ENCODE data around the gene OGDH.

DNA sequence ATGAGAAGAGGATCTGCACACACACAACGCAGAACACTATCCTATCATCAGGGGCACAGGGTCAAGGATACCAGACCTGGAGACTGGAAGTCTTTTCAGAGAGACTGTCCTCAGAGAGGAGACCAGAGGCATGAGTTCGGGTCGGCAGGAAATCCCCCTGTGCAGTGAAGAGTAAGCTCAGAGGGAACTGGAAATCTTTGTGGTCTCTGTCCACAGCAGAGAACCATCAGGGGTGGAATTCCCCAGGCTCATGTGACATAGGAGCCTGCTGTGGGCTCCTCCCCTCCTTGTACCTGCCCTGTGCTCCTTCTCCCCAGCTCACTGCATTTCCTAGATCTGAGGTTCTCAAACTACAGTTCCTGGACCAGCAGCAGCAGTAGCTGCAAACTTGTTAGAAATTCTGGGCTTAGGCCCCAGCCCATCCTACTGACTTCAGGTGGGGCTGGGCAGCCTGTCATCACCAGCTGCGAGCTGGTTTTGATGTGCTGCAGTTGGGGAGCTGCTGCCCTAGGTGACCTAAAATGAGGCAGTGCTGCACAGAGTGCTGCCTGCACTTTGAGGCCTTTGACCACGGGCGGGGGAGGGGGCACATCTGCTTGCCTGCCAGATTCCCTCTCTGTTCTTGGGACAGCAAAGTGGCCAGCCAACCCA is 144.6 kb downstream of the OGDH start:
- TF ChIP-seq, protein P1, sequence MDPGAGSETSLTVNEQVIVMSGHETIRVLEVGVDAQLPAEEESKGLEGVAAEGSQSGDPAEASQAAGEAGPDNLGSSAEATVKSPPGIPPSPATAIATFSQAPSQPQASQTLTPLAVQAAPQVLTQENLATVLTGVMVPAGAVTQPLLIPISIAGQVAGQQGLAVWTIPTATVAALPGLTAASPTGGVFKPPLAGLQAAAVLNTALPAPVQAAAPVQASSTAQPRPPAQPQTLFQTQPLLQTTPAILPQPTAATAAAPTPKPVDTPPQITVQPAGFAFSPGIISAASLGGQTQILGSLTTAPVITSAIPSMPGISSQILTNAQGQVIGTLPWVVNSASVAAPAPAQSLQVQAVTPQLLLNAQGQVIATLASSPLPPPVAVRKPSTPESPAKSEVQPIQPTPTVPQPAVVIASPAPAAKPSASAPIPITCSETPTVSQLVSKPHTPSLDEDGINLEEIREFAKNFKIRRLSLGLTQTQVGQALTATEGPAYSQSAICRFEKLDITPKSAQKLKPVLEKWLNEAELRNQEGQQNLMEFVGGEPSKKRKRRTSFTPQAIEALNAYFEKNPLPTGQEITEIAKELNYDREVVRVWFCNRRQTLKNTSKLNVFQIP (CRISPR knock-in tag; IDR thresholded peaks at IDR 0.05; ENCODE audit: borderline replicate concordance, low read depth) = no peak
- no peak for TF ChIP-seq SNAI2 (CRISPR knock-in tag; IDR thresholded peaks at IDR 0.05)
- TF ChIP-seq, protein P2, sequence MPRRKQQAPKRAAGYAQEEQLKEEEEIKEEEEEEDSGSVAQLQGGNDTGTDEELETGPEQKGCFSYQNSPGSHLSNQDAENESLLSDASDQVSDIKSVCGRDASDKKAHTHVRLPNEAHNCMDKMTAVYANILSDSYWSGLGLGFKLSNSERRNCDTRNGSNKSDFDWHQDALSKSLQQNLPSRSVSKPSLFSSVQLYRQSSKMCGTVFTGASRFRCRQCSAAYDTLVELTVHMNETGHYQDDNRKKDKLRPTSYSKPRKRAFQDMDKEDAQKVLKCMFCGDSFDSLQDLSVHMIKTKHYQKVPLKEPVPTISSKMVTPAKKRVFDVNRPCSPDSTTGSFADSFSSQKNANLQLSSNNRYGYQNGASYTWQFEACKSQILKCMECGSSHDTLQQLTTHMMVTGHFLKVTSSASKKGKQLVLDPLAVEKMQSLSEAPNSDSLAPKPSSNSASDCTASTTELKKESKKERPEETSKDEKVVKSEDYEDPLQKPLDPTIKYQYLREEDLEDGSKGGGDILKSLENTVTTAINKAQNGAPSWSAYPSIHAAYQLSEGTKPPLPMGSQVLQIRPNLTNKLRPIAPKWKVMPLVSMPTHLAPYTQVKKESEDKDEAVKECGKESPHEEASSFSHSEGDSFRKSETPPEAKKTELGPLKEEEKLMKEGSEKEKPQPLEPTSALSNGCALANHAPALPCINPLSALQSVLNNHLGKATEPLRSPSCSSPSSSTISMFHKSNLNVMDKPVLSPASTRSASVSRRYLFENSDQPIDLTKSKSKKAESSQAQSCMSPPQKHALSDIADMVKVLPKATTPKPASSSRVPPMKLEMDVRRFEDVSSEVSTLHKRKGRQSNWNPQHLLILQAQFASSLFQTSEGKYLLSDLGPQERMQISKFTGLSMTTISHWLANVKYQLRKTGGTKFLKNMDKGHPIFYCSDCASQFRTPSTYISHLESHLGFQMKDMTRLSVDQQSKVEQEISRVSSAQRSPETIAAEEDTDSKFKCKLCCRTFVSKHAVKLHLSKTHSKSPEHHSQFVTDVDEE (CRISPR knock-in tag; IDR thresholded peaks at IDR 0.05) = no peak
- no peak for TF ChIP-seq GLIS3 (CRISPR knock-in tag; IDR thresholded peaks at IDR 0.05)
- no peak for TF ChIP-seq ARNTL (CRISPR knock-in tag; IDR thresholded peaks at IDR 0.05; ENCODE audit: borderline replicate concordance, low read depth)
- TF ChIP-seq, protein P3, sequence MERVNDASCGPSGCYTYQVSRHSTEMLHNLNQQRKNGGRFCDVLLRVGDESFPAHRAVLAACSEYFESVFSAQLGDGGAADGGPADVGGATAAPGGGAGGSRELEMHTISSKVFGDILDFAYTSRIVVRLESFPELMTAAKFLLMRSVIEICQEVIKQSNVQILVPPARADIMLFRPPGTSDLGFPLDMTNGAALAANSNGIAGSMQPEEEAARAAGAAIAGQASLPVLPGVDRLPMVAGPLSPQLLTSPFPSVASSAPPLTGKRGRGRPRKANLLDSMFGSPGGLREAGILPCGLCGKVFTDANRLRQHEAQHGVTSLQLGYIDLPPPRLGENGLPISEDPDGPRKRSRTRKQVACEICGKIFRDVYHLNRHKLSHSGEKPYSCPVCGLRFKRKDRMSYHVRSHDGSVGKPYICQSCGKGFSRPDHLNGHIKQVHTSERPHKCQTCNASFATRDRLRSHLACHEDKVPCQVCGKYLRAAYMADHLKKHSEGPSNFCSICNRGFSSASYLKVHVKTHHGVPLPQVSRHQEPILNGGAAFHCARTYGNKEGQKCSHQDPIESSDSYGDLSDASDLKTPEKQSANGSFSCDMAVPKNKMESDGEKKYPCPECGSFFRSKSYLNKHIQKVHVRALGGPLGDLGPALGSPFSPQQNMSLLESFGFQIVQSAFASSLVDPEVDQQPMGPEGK (CRISPR knock-in tag; IDR thresholded peaks at IDR 0.05; ENCODE audit: borderline replicate concordance) = no peak
- TF ChIP-seq BACH2 (CRISPR knock-in tag; IDR thresholded peaks at IDR 0.05; ENCODE audit: borderline replicate concordance) = no peak
- TF ChIP-seq ZNF8 (CRISPR knock-in tag; IDR thresholded peaks at IDR 0.05) = no peak
- no peak for TF ChIP-seq PPARA (CRISPR knock-in tag; IDR thresholded peaks at IDR 0.05; ENCODE audit: borderline replicate concordance)
